ENCODE measurements around the gene LCT.
"Not testable (repeated sequence)": the region's sequence is repeated elsewhere in the genome, so short reads cannot be mapped to it uniquely, and the experiment has no call there.

The LCT gene

GRCh38 chr2:135831180-135831812 is 5.7 kb downstream of the LCT start:
- no peak for DNase-seq

- no peak for DNase-seq
Observed at GRCh38 chr2:135829378-135830135, 7.4 kb downstream of the LCT start.

DNA sequence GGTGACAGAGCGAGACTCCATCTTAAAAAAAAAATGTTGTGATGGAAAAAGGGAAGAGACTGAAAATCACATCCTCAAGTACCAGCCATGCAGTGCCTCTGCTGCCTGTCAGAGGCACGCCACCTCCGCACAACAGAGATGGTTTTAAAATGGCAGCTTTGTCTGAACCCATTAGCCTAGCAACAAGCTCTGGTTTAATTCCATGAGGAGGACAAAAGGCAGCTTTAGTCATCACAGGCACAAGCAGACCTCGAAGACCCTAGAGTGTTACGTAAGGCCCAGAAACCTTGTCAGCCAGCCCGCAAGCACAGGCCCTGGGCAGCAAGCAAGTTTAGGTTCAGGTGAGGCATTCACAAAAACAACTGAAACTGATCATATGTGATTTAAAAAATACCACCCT is 10.4 kb downstream of the LCT start:
- no peak for DNase-seq

DNA sequence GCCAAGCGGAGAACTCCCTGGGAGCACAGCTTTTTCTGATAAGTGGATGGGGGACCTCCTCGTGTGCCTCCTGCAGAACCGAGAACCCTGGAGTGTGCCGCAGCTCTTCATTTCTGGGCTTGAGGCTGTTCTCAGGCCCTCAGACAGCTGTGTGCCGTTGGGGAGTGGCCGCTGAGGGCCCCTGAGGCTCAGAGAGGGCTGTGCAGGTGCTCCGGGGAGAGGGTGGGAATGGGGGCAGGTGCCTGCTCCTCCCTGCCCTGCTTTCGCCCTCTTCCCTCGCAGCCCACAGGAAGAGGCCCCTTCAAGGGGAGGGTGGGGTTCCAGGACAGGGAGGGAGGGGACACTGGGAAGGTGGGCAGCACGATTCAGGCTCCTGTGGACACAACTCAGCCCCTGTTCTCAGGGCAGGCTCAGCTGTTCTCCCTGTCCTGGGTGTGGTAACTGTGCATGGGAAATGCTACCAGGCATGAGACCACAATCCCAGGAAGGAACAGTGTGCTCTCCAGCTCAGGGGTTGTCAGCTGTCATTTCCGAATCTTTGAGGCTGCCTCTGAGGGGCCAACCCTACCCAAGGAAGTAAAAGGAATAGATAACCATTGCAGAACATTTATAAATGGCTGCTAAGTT is 11.3 kb downstream of the LCT start:
- DNase-seq: no peak

DNA sequence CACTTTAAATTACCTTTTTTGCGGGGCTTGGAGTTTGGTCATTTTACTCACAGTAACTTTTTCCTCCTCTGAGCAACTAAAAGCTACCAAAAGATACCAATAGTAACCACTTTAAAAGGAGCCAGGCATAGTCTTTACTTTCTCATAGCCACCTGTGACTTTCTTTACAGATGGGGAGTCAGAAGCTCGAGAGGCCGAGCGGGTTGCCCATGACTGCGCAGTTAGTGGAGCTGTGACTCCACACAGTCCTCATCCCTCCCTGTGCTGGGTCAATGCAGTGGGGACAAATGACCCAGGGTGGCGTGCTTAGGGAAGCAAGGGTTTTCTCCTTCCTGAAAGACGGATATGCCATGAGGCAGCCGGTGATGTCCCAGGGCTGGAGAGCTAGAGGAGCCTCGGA is 11.9 kb downstream of the LCT start:
- no peak for DNase-seq

DNA sequence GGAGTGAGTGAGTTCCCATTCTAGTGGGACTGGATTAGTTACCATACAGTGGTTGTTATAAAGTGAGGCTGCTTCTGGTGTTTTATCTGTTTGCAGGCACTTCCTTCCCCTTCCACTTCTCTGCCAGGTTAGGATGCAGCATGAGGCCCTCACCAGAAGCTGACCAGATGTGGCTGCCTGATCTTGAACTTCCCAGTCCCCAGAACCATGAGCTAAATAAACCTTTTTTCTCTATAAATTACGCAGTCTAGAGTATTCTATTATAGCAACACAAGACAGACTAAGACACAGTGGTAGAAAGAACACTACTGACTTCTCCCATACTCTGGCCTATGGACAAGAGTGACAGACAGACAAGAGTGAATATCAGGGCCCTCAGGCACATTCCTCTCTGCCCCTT is 14.1 kb downstream of the LCT start:
- no peak for DNase-seq

DNA sequence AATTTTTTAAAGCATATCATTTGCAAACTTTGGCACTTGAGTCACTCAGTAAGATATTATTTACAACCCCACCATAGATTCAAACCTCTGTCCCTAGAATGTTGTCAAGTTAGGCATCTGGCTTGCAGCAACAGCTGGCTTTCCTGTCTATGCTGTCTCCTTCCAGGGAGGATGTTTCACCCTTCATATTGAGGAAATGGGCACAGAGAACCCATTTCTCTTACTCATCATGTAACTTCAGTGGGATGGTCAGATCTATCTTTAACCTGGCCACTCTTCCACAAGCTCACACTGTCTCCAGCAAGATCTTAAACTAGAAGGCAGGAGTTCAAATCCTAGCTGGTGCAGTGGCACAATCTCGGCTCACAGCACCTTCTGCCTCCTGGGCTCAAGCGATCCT is 15.8 kb downstream of the LCT start:
- DNase-seq: no peak

DNA sequence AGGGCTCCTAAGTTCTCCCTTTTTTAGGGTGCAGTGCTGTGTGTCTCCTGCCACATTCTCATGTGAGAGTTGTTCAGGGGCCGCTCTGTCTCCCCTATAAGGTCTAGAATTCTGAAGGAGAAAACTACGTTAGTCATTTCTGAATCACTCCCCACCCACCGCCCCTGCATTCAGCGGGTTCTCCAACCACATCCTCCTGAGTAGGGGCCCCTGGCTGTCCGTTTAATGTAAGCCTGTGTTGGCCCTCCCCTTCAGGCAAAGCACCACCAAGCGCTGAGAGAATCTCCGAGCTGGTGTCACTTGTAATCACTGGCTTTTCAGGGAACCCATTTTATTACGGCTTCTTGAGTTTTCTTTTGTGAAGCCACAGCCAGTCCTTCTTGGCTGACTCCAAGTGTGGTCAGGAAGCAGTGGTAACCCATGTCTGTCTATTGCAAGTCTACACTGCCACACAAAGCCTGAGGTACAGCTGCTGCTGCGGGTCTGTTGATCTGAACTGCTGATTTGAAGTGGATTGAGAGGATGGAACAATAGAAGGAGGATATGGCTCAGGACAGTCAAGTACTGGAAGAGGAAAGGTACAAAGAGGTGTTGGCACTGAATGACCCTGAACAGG is 16.9 kb downstream of the LCT start:
- peak; percentile 45 for DNase-seq

DNA sequence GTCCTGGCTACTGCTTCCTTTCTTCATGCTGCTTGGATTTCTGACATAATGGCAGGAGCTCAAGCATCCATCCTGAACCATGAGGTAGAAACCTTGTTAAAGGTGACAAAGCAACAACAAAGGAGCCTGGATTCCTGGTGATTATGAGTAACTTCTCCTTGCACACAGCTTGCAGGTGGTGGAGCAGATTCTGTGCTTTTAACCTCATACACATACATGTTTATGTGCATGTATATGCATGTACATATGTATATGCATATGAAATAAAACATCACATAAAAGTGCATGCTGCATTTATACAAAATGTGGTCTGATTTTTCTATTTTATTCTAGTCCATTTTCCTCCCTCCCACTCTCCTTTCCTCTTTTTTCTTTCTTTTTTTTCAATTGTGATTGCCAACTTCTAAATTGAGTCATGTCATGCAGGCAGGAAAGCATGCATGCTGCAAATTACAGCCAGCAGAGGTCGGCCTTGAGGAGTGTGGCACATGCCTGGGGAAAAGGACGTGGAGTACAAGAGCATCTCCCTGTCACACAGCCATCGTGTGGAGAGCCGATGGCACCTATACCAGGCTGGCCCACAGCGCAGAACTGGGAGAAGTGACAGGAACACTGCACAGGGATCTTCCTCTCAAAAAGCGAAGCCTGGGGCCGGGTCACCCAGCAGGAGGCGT is 17.9 kb downstream of the LCT start:
- no peak for DNase-seq

DNA sequence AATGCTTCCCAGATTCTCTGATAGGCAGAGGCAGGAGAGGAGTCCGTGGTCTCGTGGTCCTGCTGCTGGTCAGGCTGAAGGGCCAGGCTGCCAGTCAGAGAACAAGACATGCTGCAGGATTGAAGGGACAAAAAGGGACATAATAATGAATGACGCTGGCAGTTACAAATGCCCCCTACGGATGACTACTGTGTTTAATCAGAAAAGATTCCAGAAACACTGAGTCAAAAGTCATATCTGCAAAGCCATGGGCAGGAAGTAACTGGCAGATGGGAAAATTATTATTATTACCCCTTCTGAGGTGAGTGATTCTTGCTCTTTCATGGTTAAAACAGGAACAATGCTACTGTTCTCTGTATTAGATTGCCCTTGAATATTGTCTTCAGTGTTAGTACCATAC is 19.0 kb downstream of the LCT start:
- no peak for DNase-seq

GRCh38 chr2:135817466-135817865 is 19.5 kb downstream of the LCT start:
- DNase-seq: no peak

DNA sequence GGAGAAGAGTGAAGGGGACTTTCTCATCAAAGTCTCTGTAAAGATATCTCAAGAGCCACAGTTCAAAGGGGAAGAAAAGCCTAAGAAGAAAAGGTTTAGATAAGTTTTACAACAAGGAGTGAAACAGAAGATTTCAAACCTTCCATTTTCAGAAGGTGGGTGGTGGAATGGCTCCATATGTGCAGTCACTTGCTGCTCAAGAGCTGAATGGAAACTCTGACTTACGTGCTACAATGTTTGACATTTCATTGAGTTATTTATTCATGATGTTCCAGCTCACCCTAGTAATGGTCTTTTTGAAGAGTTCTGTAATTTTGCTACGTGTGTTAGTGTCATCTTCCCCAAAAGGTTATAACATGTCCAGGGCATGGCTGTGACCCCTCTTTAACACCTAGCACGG is 21.7 kb downstream of the LCT start:
- no peak for DNase-seq

GRCh38 chr2:135812907-135813511 is 24.0 kb downstream of the LCT start:
- DNase-seq: no peak

GRCh38 chr2:135807874-135808273 is 29.1 kb downstream of the LCT start:
- not testable (repeated sequence) for DNase-seq

- no peak for DNase-seq
Observed at GRCh38 chr2:135803278-135803677, 33.7 kb downstream of the LCT start.

GRCh38 chr2:135802350-135802749 is 34.6 kb downstream of the LCT start:
- no peak for DNase-seq

DNA sequence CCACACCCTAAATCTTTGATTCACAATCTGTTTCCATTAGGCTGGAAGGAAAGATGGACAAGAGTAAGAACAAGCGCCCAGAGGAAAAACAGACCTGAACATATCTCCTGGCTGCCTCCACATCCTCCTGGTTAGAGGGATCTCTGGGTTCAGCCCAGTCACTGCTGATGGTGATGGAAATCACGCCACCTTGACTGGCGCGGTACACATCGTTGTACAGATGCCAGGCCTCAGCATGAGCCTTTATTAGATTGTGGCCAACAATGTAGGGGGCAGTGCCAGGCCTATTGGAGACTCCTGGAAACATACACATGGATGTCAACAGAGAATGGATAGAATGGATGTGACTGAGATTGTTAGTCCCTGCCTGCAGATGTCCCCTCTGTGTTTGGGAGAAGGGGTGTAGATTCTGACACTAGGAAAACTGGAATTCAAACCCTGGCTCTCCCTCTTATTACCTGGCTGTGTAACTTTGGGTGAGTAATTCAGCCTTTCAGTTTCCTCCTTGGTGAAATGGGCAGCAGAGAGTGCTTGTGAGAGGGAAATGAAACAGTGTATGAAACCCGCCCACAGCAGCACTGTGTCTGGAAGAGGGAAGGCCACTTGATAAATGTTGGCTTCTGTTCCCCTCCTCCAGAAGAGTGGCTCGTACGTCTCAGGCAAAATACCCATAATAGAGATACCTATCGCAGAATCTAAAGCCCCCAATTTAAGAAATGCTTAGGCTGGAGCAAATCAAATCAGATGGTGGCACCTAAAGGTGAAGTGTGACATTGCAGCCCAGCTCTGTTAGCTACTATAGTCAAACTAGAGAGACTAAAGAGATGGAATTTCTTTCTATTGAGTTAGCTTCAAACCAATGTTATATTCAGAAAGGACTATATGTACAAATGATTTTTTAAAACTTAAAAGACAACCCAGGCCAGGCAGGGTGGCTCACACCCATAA is 36.2 kb downstream of the LCT start:
- DNase-seq: no peak

- no peak for DNase-seq
Observed at GRCh38 chr2:135799738-135800137, 37.2 kb downstream of the LCT start.

GRCh38 chr2:135798762-135799161 is 38.2 kb downstream of the LCT start:
- DNase-seq: no peak

- no peak for DNase-seq
Observed at GRCh38 chr2:135798275-135798705, 38.7 kb downstream of the LCT start.

DNA sequence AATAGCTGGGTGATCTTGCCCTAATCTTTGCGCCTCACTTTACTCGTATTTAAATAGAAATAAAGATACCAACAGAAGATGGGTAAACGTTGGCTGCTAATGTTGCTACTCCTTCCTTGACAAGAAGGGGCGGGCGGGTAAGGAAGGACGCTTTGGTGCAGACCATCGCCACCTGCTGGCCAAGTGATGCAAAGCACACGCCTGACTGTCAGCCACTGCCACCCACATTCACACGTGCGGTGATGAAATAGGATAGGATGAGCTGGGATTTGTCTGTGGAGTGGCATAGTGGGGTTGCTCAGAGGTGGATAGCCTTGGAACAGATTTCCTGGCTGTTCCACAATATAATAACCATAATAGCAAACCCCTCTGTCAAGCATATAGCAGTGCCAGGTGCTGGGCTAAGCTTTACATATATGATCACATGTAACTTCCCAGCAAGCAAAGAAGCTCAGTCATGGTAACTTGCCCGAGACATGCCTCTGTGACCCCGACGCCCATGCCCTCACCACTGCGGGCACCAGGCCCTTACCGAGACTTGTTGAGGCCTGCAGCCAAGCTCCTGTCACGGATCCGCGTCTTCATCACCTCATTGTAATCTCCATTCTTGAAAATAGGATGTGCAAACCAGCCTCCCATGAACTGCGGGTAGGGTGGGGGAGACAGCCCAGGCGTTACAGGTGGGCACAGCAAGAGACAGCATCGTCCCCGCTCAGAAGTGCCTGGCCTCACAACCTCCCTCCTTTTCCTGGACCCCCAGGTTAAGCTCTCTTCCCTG is 39.3 kb downstream of the LCT start:
- DNase-seq: peak; percentile 61
